ENCODE measurements around the gene CD34. TPM values are rescaled to one million over a fixed set of nuclear protein-coding genes. Genes with fewer than 3 reads are reported as not detected.

CD34 gene
- total RNA-seq, 1 experiment from 2014 or later = not detected

GRCh38 chr1:207903767-207904166 lies 7.2 kb downstream of the CD34 start:
- H3K36me3 ChIP-seq (ENCODE audit: low read depth, low read length) = no peaks in the 10 kb centered on the region
- no peak for ATAC-seq
- intact Hi-C loops (cut with micrococcal nuclease) = no loop called here
- H3K9me3 ChIP-seq (ENCODE audit: low read length) = no peaks in the 10 kb centered on the region
- no peak overlapping the region for H3K9ac ChIP-seq (ENCODE audit: low read length)
- H3F3A ChIP-seq (ENCODE audit: low read length, unreplicated experiment) = no peaks in the 10 kb centered on the region
- no peaks in the 10 kb centered on the region for H3K4me1 ChIP-seq (ENCODE audit: insufficient read depth, low read length)
- H3K27me3 ChIP-seq (ENCODE audit: low read length) = no peaks in the 10 kb centered on the region
- no TSS peak for BruUV-seq (replicated peaks)
- TF ChIP-seq EZH2 (IDR thresholded peaks at IDR 0.05; ENCODE audit: low read length, unreplicated experiment) (no peak), EZH2phosphoT487 (IDR thresholded peaks at IDR 0.05; ENCODE audit: borderline replicate concordance, low read length) (no peak), CTCF (conservative IDR thresholded peaks at IDR 0.05; ENCODE audit: low read depth, low read length) (no peak)
- peak; percentile 42 for DNase-seq
- no peak overlapping the region for H2AFZ ChIP-seq (ENCODE audit: low read length)
- no peaks in the 10 kb centered on the region for H4K20me1 ChIP-seq (ENCODE audit: low read length)
- H3K9me2 ChIP-seq (replicated peaks; ENCODE audit: low read length) = no peaks in the 10 kb centered on the region
- no peak overlapping the region for H3K27ac ChIP-seq (ENCODE audit: low read length)
- ChIA-PET CTCF (no interaction called here), POLR2A (ENCODE audit: unreplicated experiment) (interaction anchor here (0.6 kb wide), 1 partner anchor 300 kb away, joined by 3 read pairs; no protein-coding TSS in a partner anchor)
- H3K4me2 ChIP-seq (ENCODE audit: low read length) = no peak overlapping the region
- H3K79me2 ChIP-seq (ENCODE audit: low read length) = no peaks in the 10 kb centered on the region
- H3K4me3 ChIP-seq (ENCODE audit: low read length) = no peak overlapping the region

GRCh38 chr1:207903053-207903452 lies 7.9 kb downstream of the CD34 start:
- no peaks in the 10 kb centered on the region for H3F3A ChIP-seq (ENCODE audit: low read length, unreplicated experiment)
- no peak for ATAC-seq
- no peak overlapping the region for H3K27ac ChIP-seq (ENCODE audit: low read length)
- H3K79me2 ChIP-seq (ENCODE audit: low read length) = no peaks in the 10 kb centered on the region
- CTCF ChIA-PET = no interaction called here
- H3K4me1 ChIP-seq (ENCODE audit: insufficient read depth, low read length) = no peaks in the 10 kb centered on the region
- H4K20me1 ChIP-seq (ENCODE audit: low read length) = no peaks in the 10 kb centered on the region
- H3K9ac ChIP-seq (ENCODE audit: low read length) = no peak overlapping the region
- H3K36me3 ChIP-seq (ENCODE audit: low read depth, low read length) = no peaks in the 10 kb centered on the region
- BruUV-seq (replicated peaks) = no TSS peak
- H3K9me2 ChIP-seq (replicated peaks; ENCODE audit: low read length) = no peaks in the 10 kb centered on the region
- POLR2A ChIA-PET (ENCODE audit: unreplicated experiment) = no interaction called here
- intact Hi-C loops (cut with micrococcal nuclease) = no loop called here
- H3K4me2 ChIP-seq (ENCODE audit: low read length) = no peak overlapping the region
- no peaks in the 10 kb centered on the region for H3K27me3 ChIP-seq (ENCODE audit: low read length)
- no peak overlapping the region for H3K4me3 ChIP-seq (ENCODE audit: low read length)
- TF ChIP-seq EZH2phosphoT487 (IDR thresholded peaks at IDR 0.05; ENCODE audit: borderline replicate concordance, low read length) = no peak
- TF ChIP-seq CTCF (conservative IDR thresholded peaks at IDR 0.05; ENCODE audit: low read depth, low read length) = no peak
- no peak for TF ChIP-seq EZH2 (IDR thresholded peaks at IDR 0.05; ENCODE audit: low read length, unreplicated experiment)
- no peak for DNase-seq
- H3K9me3 ChIP-seq (ENCODE audit: low read length) = no peaks in the 10 kb centered on the region
- H2AFZ ChIP-seq (ENCODE audit: low read length) = no peak overlapping the region

- Histone ChIP-seq H3K36me3 (ENCODE audit: low read depth, low read length) (no peaks in the 10 kb centered on the region), H3K4me1 (ENCODE audit: insufficient read depth, low read length) (no peaks in the 10 kb centered on the region), H4K20me1 (ENCODE audit: low read length) (no peaks in the 10 kb centered on the region), H3K79me2 (ENCODE audit: low read length) (no peaks in the 10 kb centered on the region), H3K4me3 (ENCODE audit: low read length) (no peak overlapping the region), H3K9ac (ENCODE audit: low read length) (no peak overlapping the region), H2AFZ (ENCODE audit: low read length) (no peak overlapping the region), H3K4me2 (ENCODE audit: low read length) (no peak overlapping the region), H3K27me3 (ENCODE audit: low read length) (no peaks in the 10 kb centered on the region), H3K27ac (ENCODE audit: low read length) (no peak overlapping the region), H3F3A (ENCODE audit: low read length, unreplicated experiment) (no peaks in the 10 kb centered on the region), H3K9me3 (ENCODE audit: low read length) (no peaks in the 10 kb centered on the region), H3K9me2 (replicated peaks; ENCODE audit: low read length) (no peaks in the 10 kb centered on the region)
- ChIA-PET CTCF (no interaction called here), POLR2A (ENCODE audit: unreplicated experiment) (no interaction called here)
- TF ChIP-seq EZH2phosphoT487 (IDR thresholded peaks at IDR 0.05; ENCODE audit: borderline replicate concordance, low read length) (no peak), CTCF (conservative IDR thresholded peaks at IDR 0.05; ENCODE audit: low read depth, low read length) (no peak), EZH2 (IDR thresholded peaks at IDR 0.05; ENCODE audit: low read length, unreplicated experiment) (no peak)
- no TSS peak for BruUV-seq (replicated peaks)
- DNase-seq (no peak), ATAC-seq (no peak)
- intact Hi-C loops (cut with micrococcal nuclease) = no loop called here
These were observed 8.4 kb downstream of the CD34 start for GRCh38 chr1:207902566-207902965.
